BE2C (cell line): ENCODE results near the gene ADGRE3.

Experiments
- DNase-seq: peaks from one replicate; pipeline ENCODE4 v3.0.0-alpha.2; 2020
- H3K27me3 ChIP-seq: fragments of 250-450 bp; sonication (Bioruptor Pico); 2 replicates; pipeline ENCODE4 v1.5.1; 2020; ENCODE audit warnings: mild to moderate bottlenecking
- H3K36me3 ChIP-seq: fragments of 250-450 bp; sonication (Bioruptor Pico); 2 replicates; pipeline ENCODE4 v1.5.1; 2020; ENCODE audit warnings: mild to moderate bottlenecking
- H3K4me1 ChIP-seq: fragments of 250-450 bp; sonication (Bioruptor Pico); 2 replicates; pipeline ENCODE4 v1.5.1; 2020
- H3K4me3 ChIP-seq: 2 replicates; pipeline ENCODE4 v1.5.1; 2011; ENCODE audit warnings: low read depth, low read length
- H3K9me3 ChIP-seq: fragments of 250-450 bp; sonication (Bioruptor Pico); 2 replicates; pipeline ENCODE4 v1.5.1; 2020
- TF ChIP-seq, protein P1 (sequence below): IDR thresholded peaks from 2 replicates; pipeline ENCODE4 v1.5.1; 2012; ENCODE audit warnings: mild to moderate bottlenecking, low read depth, low read length

Gene ADGRE3

DNA sequence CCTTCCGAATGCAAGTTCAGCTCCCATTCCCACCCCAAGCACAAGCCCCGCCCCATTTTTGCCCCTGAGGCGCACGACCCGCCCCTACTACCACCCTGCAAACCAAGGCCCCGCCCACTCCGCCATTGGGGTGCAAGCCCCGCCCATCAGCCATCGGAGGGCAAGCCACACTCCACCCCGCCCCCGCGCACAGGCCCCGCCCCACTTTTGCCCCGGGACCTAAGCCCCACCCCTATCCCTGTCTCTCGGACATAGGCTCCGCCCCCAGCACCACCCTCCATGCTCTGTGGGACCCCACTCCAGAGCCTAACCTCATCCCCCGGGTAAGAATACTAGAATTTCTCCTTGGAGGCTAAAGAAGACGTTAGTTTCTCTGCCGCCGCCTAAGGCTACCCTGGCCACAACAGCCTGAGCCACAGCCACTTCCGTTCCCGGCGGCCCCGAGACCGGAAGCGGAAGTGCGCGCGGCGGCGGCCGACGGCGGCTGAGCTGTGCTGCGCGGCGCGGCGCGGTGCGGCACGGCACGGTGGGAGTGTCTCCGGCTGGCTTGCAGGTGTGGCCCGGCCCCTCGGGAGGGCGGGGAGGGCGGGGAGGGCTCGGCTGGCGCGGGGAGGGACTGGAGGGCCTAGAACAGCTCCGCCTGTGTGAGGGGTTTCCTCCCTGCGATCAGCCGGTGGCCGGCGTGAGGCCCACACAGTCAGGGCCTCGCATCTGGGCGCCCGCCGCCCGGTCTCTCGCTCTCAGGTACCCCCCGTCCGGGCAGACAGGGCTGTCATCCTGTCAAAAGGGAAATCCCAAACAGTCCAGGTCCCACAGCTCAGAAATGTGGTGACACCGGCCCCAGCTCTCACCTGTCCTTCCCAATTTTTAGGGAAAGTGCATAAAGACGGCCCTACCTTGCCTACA is 15.2 kb upstream of the ADGRE3 start, which contains the start of gene ZNF333:
TSS of gene ZNF333 (plus strand) at position 451 of the 906 bp plus-strand sequence. CDS start 3,444 bp downstream, outside the sequence.
- Histone ChIP-seq H3K4me3 (peak within 1 kb of the TSS; percentile 85), H3K4me1 (no peaks in the 10 kb centered on the region), H3K9me3 (no peaks in the 10 kb centered on the region), H3K36me3 (no peaks in the 10 kb centered on the region), H3K27me3 (no peaks in the 10 kb centered on the region)
- peak; percentile 99 for DNase-seq
- TF ChIP-seq, protein P1, sequence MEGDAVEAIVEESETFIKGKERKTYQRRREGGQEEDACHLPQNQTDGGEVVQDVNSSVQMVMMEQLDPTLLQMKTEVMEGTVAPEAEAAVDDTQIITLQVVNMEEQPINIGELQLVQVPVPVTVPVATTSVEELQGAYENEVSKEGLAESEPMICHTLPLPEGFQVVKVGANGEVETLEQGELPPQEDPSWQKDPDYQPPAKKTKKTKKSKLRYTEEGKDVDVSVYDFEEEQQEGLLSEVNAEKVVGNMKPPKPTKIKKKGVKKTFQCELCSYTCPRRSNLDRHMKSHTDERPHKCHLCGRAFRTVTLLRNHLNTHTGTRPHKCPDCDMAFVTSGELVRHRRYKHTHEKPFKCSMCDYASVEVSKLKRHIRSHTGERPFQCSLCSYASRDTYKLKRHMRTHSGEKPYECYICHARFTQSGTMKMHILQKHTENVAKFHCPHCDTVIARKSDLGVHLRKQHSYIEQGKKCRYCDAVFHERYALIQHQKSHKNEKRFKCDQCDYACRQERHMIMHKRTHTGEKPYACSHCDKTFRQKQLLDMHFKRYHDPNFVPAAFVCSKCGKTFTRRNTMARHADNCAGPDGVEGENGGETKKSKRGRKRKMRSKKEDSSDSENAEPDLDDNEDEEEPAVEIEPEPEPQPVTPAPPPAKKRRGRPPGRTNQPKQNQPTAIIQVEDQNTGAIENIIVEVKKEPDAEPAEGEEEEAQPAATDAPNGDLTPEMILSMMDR: no peak

DNA sequence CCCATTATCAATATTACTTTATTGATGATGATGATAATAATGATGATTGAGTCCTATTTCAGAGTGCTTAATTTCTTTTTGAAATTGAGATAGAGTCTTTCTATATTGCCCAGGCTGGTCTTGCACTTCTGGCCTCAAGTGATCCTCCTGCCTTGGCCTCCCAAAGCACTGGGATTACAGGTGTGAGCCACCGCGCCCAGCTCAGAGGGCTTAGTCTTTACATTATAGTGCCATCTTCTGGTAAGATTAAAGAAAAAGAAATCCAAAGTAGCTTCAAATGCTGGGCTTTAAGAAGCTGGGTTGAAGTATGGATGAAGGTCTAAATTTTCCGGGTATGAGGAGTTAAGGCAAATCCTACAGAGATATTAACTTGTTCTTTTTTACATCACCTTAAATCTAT is 11.8 kb upstream of the ADGRE3 start:
- TF ChIP-seq, protein P1: peak; percentile 33; the same call in 1 of the 2 replicates
- Histone ChIP-seq H3K9me3 (no peaks in the 10 kb centered on the region), H3K4me3 (no peak overlapping the region), H3K27me3 (no peaks in the 10 kb centered on the region), H3K4me1 (no peaks in the 10 kb centered on the region), H3K36me3 (no peaks in the 10 kb centered on the region)
- peak; percentile 19 for DNase-seq

DNA sequence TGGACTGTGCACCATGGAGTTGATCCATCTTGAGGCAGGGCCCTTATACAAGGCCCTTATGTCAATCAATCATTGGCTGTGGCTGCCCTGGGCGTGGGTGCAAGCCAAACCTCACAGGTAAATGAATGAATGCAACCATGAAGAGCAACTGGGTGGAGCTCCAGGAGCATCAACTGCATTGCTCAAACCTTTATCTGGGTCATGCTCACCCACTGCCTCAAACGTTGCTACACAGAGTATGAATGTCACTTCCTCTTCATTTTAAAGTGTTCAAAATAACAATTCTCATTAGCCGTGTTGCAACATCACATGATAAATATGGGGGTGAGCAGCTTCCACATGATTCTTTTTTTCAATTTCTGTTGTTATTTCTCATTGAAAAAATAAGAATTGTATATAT is 8.8 kb upstream of the ADGRE3 start:
- H3K4me3 ChIP-seq: no peak overlapping the region
- no peak for DNase-seq

DNA sequence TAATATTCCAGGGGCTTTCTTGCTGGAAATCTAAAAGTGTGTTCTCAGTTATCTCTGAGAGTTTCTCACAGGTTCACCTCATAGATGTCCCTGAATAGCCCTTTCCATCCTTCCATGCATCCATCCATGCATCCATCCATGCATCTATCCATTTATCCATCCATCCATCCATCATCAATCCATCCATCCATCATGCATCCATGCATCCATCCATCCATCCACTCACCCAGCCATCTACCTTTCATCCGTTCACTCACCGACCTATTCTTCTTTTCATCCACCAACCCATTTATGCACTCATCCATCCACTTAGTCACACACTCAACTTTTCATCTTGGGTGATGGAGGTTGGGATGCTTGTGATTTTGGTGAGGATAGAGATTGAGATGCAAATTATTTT is 7.4 kb upstream of the ADGRE3 start:
- no peaks in the 10 kb centered on the region for H3K4me1 ChIP-seq
- H3K27me3 ChIP-seq: peaks cover 5% of the 10 kb centered on the region
- no peaks in the 10 kb centered on the region for H3K9me3 ChIP-seq
- H3K36me3 ChIP-seq: no peaks in the 10 kb centered on the region
- no peak overlapping the region for H3K4me3 ChIP-seq
- TF ChIP-seq, protein P1: no peak
- no peak for DNase-seq

More for the DNA sequence above, 8.8 kb upstream of the ADGRE3 start:
- Histone ChIP-seq H3K36me3 (no peaks in the 10 kb centered on the region), H3K4me1 (no peaks in the 10 kb centered on the region), H3K9me3 (no peaks in the 10 kb centered on the region), H3K27me3 (peaks cover 5% of the 10 kb centered on the region; the same call in 1 of the 2 replicates)
- TF ChIP-seq, protein P1: no peak

DNA sequence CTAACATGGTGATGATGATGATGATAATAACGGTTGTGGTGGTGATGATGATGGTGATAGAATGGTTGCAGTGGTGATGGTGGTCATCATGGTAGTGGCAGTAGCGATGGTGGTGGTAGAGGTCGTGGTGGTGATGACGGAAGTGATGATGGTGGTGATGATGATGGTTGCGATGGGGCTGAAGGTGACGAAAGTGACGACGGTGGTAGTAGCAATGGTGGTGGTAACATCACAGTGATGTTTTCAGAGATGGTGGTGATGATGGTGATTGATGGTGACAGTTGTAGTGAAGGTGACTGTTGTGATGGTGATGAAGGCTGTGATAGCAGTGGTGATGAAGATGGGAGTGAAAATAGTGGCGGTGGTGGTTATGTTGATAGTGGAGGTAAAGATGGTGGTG is 3.6 kb upstream of the ADGRE3 start:
- DNase-seq: no peak

More for the DNA sequence above, 3.6 kb upstream of the ADGRE3 start:
- TF ChIP-seq, protein P1: no peak
- Histone ChIP-seq H3K9me3 (no peaks in the 10 kb centered on the region), H3K4me3 (no peak overlapping the region), H3K36me3 (no peaks in the 10 kb centered on the region), H3K27me3 (peaks cover 12% of the 10 kb centered on the region), H3K4me1 (no peaks in the 10 kb centered on the region)
